ENCODE data around the gene KCNJ18.
"Not testable (repeated sequence)": the region's sequence is repeated elsewhere in the genome, so short reads cannot be mapped to it uniquely, and the experiment has no call there.

The KCNJ18 gene

DNA sequence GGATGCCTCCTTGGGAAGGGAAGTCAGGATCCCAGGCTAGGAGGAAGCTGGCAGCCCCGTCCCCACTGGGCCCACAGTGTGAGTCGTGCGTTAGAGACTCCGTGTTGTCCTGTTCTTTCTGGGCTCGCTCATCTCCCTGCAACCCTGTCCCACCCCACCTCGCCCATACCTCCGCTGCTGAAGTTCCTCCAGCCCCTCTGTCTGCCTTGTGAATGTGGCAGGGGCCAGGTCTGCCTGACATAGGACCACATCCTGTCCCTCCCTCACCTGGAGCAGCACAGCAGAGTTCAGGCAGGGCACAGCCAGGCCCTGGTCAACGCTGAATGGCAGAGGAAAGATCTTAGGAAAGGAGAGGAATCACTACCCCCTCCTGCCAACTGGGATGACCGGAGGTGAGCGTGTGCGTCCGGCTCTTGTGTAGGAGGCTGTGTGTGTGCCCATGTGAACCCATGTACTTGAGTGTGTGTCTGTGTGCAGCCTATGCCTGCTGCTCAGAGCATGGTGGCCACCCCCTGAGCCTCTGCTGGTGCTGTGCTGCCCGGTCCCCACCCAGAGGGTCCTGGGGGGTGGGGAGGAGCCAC lies 12.8 kb downstream of the KCNJ18 start:
- DNase-seq = no peak

DNA sequence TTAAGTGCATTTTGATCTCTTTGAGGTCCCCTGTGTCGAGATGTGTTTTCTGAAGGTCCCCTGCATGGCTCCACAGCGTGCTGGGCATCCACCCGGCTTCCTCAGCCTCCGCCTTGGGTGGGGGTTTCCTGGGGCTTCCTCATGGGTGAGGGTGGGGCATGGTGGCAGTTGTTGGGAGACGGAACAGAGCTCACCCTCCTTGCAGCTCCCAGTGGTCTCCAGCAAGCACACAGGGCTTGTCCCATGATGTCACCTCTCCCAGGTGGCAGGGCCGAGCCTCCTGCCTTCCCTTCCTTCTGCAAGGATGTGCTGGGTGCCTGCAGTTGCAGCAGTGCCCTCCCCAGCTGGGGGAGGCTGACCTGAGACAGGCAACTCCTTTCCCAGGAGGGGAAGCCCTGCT lies 13.4 kb downstream of the KCNJ18 start:
- DNase-seq = not testable (repeated sequence)

DNA sequence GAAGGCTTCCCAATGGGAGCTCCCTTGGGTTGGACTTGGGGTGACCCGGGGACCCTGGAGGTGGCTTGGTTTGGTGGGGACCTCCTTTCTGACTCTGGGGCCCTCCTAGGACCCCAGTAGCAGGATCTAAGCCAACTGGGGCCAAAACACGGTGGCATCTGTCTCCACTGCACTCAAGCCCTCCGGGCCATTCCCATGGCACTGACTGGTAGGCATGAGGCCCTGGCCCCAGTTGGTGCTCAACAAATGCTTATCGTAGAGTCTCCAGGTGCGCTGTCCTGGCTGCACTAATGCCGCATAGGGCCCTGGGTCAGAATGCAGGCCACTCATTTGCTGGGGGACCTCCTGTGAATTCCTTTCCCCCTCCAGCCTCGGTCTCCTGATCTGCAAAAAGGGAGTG lies 14.2 kb downstream of the KCNJ18 start:
- not testable (repeated sequence) for DNase-seq

DNA sequence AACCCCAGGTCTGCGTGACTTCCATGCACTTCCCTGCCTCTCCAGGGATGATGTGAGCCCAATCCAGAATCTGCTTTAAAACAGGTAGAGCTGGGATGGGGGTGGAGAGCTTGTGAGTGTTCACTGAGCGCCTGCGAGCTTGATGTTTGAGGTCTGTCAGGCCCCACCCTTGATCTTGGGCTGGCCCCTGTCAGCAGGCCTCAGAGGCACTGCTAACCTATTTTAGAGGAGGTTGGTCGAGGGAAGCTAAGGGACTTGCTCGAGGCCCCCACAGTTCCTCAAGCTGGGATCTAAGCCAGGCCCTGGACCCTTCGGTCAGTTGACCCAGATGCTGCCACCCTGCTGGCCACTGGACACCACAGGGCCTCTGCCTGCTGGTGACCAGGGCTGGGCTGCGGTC lies 14.8 kb downstream of the KCNJ18 start:
- not testable (repeated sequence) for DNase-seq

DNA sequence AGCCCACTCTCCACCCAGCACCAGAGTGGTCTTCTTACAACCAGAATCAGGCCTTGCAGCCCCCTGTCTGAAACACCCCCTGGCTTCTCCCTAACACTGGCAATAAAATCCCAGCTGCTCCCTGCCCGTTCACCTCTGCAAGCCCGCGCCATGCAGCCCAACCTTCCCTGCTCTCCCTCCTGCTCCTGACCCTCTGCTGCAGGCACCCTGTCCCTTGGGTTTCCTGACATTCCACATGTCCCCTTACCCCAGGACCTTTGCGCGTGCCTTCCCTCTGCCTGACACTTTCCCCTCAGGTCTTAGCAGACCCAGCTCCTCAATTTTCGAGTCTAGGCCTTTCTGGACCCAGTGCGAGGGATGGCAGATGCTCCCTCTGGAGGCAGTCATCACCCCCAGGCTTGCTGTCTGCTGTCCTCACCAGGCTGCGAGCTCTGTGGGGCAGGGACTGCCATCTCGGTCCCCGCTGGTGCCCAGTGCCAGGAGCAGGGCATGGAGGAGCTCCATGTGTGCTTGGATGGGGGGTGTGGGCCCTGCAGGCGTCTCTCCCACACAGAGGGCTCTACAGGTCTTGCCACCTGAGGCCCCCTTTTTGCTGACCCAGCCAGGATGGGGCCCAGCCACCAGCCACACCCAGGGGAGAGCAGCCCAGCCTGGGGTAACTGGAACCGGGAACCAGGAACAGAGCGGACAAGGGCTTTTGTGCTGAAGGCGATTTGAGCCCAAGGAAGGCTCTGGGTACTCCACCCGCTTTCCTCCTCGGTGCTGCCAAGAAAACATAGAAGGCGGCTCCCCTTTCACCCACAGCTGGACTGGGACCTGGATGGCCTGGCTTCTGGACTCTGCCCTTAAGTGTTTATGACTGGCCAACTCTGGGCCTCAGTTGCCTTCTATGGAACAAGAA lies 15.6 kb downstream of the KCNJ18 start:
- not testable (repeated sequence) for DNase-seq

DNA sequence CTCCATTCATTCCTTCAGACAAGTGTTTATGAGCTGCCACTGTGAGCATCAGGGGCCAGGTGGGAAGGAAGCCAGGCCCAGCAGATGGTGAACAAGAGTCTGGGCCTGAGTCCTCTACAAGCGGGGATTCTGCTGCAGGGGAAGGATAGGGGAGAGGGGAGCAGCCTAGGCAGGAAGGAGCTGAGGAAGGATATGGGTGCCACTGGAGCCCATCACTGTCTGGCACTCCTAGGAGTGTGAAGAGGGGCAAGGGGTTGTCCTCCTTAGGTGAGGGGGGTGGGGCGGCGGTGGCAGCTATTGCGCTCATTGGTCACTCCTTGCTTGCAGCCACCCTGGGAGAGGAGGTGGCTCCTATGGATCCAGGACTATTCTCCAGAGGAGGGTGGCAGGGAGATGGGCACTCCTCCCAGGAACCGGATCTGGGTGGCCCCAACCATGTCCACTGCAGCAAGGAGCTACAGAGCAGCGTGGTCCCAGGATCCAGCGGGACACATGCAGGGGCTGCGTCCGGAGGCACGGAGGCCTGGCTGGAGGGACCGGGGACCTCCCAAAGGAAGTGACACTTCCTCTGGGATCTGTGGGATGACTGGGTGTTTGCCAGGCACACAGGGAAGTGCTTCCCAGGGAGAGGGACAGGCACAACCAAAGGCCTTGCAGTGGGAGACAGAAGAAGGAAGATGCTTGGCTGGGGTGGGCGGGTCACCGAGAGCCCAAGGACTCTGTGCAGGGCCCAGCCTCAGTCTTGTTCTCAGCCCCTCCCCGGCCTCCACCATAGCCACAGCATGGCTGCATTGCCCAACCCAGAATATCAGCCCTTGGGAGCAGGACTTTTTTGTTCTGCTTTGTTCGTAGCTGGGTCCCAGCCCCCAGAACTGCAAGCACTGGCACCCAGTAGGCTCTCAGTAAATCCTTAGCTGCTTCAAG lies 16.6 kb downstream of the KCNJ18 start:
- not testable (repeated sequence) for DNase-seq

DNA sequence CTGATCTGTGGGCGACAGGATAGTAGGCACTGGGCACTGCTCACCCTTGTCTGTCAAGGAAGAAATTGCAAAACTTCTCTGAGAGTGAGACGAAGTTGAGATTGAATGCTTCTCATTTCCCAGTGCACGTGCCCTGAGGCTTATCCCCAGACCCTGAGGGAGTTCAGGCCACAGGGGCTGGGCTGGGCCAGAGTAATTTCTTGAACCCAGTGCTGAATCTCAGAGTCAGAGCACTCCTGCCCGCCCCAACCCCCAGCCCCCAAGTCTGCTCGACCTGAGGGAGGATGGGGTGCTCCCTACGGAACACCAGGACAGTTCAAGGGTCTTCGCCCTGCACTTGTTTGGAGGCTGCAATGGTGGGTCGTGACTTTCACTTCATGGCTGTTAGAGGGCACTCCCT lies 17.7 kb downstream of the KCNJ18 start:
- not testable (repeated sequence) for DNase-seq

DNA sequence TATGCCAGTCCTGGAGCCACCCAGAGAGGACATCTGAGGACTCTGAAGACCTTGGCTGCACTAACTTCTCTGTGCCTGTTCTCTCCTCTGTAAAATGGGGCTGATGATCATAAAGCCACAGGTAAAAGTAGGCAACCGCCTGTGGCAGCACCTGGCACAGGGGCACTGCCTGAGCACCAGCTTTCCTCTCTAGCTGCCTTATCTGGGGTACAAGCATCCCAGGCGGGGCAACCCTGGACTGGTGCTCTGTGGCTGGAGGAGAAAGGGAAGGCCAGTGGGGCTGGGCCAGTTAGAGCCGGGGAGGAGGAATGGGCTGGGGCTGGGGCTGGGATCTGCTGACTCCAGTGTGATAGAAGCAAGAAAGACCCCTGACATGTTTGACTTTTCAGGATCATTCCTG lies 18.2 kb downstream of the KCNJ18 start:
- not testable (repeated sequence) for DNase-seq

DNA sequence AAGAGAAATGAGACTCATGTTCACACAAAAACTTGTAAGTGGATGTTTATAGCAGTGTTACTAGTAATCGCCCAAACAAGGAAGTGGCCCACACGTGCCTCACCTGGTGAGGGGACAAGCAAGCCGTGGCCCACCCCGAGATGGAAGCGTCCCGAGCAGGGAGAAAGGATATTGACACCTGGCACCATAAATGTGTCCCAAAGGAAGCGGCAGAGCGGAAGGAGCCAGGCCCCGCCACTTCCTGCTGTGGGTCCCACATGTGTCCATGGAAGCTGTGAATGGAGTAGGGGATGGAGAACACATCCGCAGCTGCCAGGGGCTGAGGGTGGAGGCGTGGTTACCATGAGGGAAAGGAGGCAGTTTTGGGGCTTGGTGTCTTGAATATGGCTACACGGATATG lies 18.9 kb downstream of the KCNJ18 start:
- no peak for DNase-seq

DNA sequence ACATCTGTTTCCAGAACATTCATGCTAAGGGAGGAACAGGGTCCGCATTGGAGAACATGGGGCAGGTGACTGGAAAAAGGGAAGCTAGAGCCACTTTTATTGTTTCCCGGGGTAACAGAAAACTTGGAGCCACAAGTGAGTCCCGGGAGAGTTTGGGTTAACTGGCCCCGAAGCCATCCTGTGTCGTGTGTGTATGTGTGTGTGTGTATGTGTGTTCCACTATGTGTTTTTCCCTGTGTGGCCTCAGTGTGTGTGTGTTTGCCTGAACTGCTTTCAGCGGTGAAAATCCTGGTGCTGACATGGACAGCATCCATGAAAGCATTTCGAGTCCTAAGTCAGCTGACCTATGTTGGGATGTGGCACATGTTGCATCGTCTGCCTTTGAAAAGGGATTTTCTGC lies 20.7 kb downstream of the KCNJ18 start:
- DNase-seq = not testable (repeated sequence)

DNA sequence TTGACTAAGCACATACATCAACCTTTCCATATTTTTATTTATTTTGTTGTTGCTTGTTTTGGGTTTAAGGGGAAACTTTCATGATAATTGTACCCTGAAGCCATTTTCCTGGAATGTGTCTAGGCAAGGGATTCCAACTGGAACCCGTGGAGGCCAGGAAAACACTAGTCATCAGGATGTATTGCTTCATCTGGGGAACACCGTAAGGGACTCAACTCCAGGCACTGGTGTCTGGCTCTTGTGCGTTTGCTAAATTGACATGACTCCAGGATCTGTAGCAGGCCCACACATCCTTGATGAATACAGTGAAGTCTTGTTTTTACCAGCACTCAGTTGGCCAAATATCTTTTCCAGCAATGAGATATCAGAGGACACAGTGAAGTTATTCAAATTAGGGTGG lies 21.3 kb downstream of the KCNJ18 start:
- DNase-seq = not testable (repeated sequence)

DNA sequence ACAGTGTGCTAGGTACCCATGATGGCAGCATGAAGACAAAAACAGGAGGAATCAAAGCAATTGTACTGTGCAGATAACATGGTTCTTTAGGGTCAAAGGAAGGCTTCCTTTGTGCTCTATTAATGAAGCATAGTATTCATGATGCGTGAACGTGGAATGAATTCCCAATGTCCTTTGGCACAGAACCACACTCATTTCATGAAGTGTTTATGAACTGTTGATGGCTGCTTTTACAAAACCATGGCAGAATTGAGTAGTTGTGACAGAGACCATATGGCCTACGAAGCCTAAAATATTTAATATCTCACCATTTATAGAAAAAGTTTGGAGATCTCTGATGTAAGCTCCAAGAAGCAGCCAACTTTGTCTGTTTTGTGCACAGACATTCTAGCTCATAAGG lies 22.4 kb downstream of the KCNJ18 start:
- DNase-seq = not testable (repeated sequence)

DNA sequence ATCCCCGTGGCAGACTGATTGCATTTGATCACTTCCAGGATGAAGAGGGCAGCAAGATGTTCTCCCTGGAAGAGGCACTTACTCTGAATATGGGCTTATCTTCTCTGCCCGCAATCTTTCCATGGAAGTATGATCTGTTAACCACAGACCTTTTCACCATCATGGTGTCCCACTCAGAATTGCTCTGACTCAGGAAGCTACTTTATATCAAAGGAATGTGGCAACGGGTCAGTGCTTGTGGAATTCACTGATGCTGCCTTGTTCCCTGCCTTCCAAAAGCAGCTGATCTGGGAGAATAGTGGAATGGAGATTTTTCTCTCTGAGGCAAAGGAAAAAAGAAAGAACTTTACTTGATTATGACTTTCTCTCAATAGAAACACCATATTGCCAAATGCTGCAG lies 23.6 kb downstream of the KCNJ18 start:
- not testable (repeated sequence) for DNase-seq

DNA sequence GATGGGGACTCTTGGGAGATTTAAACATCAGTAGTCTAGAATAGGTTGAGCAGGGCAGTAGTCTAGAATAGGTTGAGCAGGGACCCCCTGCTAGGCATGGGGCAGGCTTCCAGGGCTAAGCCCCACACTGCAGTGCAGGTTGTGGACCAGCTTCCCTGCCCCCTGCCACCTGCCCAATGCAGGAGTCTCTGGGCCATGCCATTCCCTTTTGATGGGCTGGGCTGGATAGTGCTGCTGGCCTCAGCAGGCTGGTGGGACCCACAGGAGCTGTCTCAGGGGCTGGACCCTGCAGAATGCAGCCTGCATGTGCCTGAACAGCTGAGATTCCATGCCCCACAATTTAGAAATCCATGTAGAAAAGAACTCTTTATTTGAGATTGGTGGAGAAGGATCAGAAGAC lies 26.6 kb downstream of the KCNJ18 start:
- not testable (repeated sequence) for DNase-seq

DNA sequence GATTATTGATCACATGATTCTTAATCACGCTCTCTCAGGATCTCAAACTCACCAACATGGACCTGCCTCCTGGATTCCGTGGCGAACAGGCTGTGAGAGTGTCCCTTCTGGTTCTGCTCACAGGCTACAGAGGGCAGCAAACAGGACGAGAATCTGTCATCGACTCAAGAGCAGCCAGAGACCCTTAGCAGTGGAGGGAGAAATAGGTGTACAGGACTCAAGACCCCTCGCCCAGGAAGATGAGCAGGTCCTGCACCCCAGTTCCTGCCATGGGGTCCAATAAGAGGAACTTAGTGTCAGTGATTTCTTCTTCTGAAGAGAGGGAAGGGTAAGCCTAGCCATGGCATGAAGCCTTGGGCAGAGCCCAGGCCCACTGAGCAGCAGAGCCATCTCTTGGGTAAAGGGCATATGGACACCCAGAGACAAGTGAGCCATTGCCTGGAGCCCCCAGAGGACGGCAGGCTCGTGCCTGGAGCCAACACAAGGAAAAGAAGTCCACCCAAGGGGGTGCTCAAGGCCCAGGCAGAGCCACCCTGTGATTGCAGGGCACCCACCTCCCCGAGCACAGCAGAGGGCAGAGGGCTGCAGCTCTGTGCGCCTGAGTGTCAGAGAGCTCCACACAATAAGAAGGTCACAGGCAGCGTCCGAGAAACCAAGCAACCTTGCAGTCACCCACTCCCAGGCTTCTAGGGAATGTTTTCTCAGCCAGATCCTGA lies 27.3 kb downstream of the KCNJ18 start:
- DNase-seq = not testable (repeated sequence)

DNA sequence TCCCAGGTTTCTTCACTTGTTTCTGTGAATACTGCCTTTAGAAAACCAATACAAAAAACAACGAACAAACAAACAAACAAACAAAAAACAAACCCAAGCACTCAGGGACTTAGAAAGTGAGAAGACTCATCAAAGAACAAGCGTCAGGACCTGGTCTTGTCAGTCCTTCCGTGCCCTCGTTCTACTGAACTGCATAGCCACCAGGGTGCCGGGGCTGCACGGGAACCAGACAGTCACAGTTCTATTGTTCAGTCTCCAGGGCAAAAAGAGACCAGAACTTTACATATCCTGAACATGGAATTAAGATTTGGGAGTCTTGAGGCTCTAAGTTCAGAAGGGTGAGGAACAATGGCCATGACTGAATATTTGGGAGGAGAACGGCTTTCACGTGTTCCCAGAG lies 28.2 kb downstream of the KCNJ18 start:
- not testable (repeated sequence) for DNase-seq

DNA sequence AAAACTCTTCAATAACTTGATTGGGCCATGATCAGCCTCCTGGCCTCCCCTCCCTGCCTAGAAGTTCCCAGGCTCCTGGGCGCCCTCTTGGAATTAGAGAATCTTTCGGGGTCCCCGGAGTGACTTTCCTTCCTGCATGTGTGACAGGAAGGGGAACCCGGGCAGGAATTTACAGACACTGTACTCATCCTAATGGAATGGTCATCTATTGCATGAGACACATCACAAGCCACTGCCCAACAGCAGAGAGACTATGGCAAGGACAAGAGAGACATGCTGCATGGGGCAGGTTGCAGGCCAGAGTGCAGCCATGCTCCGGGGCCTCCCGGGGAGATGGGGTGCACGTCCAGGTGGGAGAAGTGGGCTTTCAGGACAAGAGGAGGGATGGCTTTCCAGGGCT lies 29.9 kb downstream of the KCNJ18 start:
- not testable (repeated sequence) for DNase-seq

DNA sequence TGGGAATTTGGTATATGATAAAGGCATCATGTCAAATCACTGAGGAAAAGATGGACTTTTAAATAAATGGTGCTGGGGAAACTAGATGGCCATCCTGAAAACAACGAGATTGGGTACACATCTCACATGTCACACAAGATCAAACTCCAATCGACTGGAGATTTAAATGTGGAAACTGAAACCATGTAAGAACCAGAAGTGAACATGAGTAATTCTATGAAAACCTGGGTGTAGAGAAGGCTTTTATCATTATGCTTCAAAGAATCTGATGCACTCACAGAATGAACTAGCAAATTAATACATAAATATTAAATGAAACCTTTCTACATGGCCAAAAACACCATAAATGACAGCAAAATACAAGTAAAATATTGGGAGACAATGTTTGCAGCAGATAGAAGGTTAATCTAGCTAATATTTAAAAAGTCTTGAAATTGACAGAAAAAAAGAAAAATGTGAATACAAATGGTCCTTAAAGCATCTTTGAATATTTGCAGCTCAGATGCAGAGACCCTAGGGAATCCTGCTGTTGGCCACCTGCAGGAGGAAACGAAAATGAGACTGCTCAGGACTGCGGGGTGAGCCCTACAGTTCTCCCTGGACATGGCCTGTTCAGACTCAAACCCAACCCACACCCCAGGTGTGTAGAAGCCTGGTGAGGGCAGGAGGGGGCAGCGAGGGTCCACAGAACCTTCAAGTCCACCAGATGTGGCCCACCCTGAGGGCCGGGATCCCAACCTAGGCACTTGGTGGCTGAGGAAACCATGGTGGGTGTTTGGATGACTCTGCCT lies 32.1 kb downstream of the KCNJ18 start:
- not testable (repeated sequence) for DNase-seq

DNA sequence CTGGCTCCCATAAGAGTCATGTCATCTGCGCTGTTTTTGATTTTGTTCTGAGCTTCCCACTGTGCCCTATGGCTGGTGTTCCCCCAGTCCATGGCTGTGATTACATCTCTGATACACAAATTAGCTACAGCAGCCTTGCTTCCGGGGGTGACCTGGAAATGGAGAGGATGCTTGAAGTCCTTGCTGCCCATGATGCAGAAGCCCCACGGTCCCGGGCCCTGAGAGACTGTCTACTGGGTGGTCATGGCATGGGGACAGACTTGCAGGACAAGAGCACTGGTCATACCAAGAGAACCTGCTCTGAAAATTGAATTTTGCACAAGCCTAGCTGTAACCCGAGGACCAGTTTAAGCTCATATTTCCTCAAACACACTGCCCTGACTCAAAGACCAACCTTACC lies 38.8 kb downstream of the KCNJ18 start:
- not testable (repeated sequence) for DNase-seq

DNA sequence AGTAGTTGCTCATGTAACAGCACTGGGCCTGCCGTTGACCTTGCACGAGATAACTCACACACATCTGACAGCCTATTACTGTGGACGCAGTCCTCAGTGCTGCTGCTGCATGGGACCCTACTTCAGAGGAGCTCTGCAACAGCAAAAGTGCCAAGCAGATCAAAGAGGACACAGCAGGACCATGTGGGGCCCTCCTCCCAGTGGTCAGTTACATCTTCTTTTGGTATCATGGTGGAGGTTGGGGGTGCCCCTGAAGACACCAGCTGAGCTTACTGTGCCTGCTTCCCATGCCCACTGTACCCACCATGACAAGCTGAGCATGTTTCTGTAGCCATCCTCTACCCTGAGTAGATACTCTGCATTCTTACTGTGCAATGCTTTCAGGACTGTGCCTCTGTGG lies 41.6 kb downstream of the KCNJ18 start:
- DNase-seq = not testable (repeated sequence)

DNA sequence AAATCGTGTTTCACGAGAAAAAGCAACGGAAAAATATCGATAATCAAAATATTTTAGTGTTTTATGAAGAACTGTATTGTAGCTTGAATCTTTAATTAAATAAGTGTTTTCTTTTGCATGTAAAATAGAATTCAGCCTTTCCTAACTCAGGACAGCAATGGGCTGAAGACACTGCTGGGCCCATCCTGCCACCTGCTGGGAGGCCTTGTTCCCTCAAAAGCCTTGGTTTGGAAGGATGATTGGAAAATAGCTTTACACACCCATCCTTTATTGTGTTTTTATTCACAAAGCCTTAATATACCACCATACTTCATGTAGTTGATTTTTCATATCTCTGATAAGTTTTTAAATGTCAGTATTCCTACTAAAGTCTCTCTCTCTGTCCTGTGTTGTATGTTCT lies 43.5 kb downstream of the KCNJ18 start:
- DNase-seq = not testable (repeated sequence)
